NCI-H748 (cell line): ENCODE data around the gene NDC1.
A peak's percentile ranks its signal among the peaks of the same experiment; 100 is the strongest.
"Not testable (repeated sequence)": the region's sequence is repeated elsewhere in the genome, so short reads cannot be mapped to it uniquely, and the experiment has no call there.

Source experiments
- DNase-seq: peaks from one replicate; lab custom pipeline; 2025; ENCODE audit not compliant: unreplicated experiment; lab: John Stamatoyannopoulos, UW

The NDC1 gene

GRCh38 chr1:53766831-53767405 is 71.2 kb downstream of the NDC1 start:
- DNase-seq = no peak

- DNase-seq = no peak
These were observed 71.8 kb downstream of the NDC1 start for GRCh38 chr1:53766194-53766742.

- no peak for DNase-seq
These were observed 72.4 kb downstream of the NDC1 start for GRCh38 chr1:53765657-53766056.

- no peak for DNase-seq
These were observed 74.2 kb downstream of the NDC1 start for GRCh38 chr1:53763911-53764310.

- no peak for DNase-seq
These were observed 74.6 kb downstream of the NDC1 start for GRCh38 chr1:53763461-53763860.

GRCh38 chr1:53760497-53760896 is 77.6 kb downstream of the NDC1 start:
- DNase-seq = not testable (repeated sequence)

- DNase-seq = no peak
These were observed 82.2 kb downstream of the NDC1 start for GRCh38 chr1:53755874-53756273.

- peak; percentile 45 for DNase-seq
These were observed 83.4 kb downstream of the NDC1 start for GRCh38 chr1:53754484-53755312.

- no peak for DNase-seq
These were observed 85.8 kb downstream of the NDC1 start for GRCh38 chr1:53752281-53752680.

- no peak for DNase-seq
These were observed 90.3 kb downstream of the NDC1 start for GRCh38 chr1:53747841-53748240.

GRCh38 chr1:53740621-53741105 is 97.4 kb downstream of the NDC1 start:
- no peak for DNase-seq

- DNase-seq = peak; percentile 90
These were observed 98.9 kb downstream of the NDC1 start, which contains the start of gene GLIS1 for GRCh38 chr1:53739109-53739681. TSS of gene GLIS1 (minus strand) at chr1:53739164. CDS start at chr1:53738064, 1,100 bp downstream.

- peak; percentile 24 for DNase-seq
These were observed 99.6 kb downstream of the NDC1 start for GRCh38 chr1:53738205-53739108.

- peak; percentile 31 for DNase-seq
These were observed 100.4 kb downstream of the NDC1 start for GRCh38 chr1:53737648-53738204.

GRCh38 chr1:53736290-53736689 is 101.8 kb downstream of the NDC1 start:
- no peak for DNase-seq

- no peak for DNase-seq
These were observed 102.4 kb downstream of the NDC1 start for GRCh38 chr1:53735681-53736080.

- DNase-seq = no peak
These were observed 102.8 kb downstream of the NDC1 start for GRCh38 chr1:53735261-53735660.

- no peak for DNase-seq
These were observed 103.4 kb downstream of the NDC1 start for GRCh38 chr1:53734650-53735211.

GRCh38 chr1:53733975-53734649 is 104.0 kb downstream of the NDC1 start:
- no peak for DNase-seq
